Osteocyte (in vitro differentiated cells): ENCODE results near the gene CNTNAP2. TPM values are rescaled to one million over a fixed set of nuclear protein-coding genes. Genes with fewer than 3 reads are reported as not detected.

ENCODE experiments used
- DNase-seq: peaks from one replicate; pipeline ENCODE4 v3.0.0; 2021; ENCODE audit warnings: mixed read lengths; ENCODE audit not compliant: unreplicated experiment; ENCODE audit errors: extremely low spot score
- H3K27ac Mint-ChIP-seq: one replicate; pipeline ENCODE4 v1.8.0; 2021; ENCODE audit warnings: mild to moderate bottlenecking, mixed read lengths; ENCODE audit not compliant: unreplicated experiment
- H3K27me3 Mint-ChIP-seq: one replicate; pipeline ENCODE4 v1.8.0; 2021; ENCODE audit warnings: mixed read lengths; ENCODE audit not compliant: unreplicated experiment
- H3K36me3 Mint-ChIP-seq: one replicate; pipeline ENCODE4 v1.8.0; 2021; ENCODE audit warnings: mixed read lengths; ENCODE audit not compliant: unreplicated experiment
- H3K4me1 Mint-ChIP-seq: one replicate; pipeline ENCODE4 v1.8.0; 2021; ENCODE audit warnings: mixed read lengths; ENCODE audit not compliant: unreplicated experiment
- H3K4me3 Mint-ChIP-seq: one replicate; pipeline ENCODE4 v1.8.0; 2021; ENCODE audit warnings: mild to moderate bottlenecking, moderate library complexity, mixed read lengths; ENCODE audit not compliant: unreplicated experiment
- H3K9me3 Mint-ChIP-seq: one replicate; pipeline ENCODE4 v1.8.0; 2021; ENCODE audit warnings: mixed read lengths; ENCODE audit not compliant: unreplicated experiment
- total RNA-seq: library from RNA; stranded (reverse); gene quantifications from 2 replicates; pipeline ENCODE4 v1.2.1, GENCODE V29; 2021
- TF ChIP-seq, protein P1 (sequence below): fragments of 200-600 bp; sonication (generic); IDR thresholded peaks from 2 replicates; pipeline ENCODE4 v1.5.0; 2021; ENCODE audit warnings: antibody characterized with exemption, mild to moderate bottlenecking, moderate library complexity

CNTNAP2 gene
- total RNA-seq, 1 donor from 2014 or later = 1.4 TPM

DNA sequence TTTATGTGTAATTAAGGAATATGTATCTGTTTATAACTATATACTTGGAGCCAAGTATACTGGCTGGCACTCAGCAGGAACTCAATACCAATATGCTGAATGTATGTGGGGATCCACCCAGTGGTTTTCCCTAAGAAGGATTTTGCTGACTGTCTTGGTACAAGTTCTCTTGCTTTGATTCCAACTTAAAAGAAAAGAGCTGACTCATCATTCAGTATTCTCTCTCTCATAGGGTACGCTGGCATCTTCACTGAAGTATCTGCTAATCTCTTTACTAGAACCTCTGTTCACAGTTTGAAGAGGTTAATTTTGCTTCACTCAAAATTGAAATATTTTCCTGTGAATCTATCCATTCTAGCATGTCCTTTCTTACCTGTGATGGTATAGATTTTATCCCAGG, 1044.8 kb downstream of the CNTNAP2 start:
- H3K4me3 Mint-ChIP-seq = no peak overlapping the region
- no peak overlapping the region for H3K27ac Mint-ChIP-seq
- H3K36me3 Mint-ChIP-seq = no peaks in the 10 kb centered on the region
- TF ChIP-seq, protein P1, sequence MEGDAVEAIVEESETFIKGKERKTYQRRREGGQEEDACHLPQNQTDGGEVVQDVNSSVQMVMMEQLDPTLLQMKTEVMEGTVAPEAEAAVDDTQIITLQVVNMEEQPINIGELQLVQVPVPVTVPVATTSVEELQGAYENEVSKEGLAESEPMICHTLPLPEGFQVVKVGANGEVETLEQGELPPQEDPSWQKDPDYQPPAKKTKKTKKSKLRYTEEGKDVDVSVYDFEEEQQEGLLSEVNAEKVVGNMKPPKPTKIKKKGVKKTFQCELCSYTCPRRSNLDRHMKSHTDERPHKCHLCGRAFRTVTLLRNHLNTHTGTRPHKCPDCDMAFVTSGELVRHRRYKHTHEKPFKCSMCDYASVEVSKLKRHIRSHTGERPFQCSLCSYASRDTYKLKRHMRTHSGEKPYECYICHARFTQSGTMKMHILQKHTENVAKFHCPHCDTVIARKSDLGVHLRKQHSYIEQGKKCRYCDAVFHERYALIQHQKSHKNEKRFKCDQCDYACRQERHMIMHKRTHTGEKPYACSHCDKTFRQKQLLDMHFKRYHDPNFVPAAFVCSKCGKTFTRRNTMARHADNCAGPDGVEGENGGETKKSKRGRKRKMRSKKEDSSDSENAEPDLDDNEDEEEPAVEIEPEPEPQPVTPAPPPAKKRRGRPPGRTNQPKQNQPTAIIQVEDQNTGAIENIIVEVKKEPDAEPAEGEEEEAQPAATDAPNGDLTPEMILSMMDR = no peak
- H3K4me1 Mint-ChIP-seq = no peaks in the 10 kb centered on the region
- H3K27me3 Mint-ChIP-seq = peaks cover 2% of the 10 kb centered on the region
- H3K9me3 Mint-ChIP-seq = peaks cover 8% of the 10 kb centered on the region
- DNase-seq = no peak

DNA sequence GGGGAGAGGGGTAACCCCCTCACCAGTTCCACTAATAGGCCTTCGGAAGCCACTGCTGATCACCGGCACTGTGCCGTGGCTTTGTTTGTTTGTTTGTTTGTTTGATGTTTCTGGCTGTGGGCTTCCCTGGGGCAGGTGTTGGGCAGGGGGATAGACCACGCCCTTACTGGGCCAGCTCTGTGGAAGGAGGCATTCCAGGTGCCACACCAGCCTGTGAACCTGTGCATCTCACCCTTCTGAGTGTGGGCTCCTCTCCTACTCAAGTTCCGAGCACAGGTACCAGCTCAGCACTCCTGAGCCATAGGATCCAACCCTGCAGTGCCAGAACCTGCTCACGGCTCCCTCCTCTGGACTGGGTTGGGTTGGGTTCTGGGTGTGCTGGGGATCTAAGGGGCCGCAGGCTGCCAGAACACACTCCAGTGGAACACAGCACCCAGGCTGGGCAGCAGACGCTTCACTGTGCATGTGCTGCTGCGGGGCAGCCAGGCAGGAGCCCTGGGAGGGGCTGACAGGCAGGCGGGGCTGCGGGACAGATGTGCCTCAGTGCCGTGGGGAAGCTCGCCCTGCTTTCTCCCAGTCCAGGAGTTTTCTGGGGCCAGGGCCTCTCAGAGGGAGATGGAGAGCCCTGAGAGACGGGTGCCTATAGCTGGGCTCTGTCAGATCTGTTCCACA, 1053.9 kb downstream of the CNTNAP2 start:
- no peak overlapping the region for H3K27ac Mint-ChIP-seq
- H3K4me3 Mint-ChIP-seq = no peak overlapping the region
- no peaks in the 10 kb centered on the region for H3K27me3 Mint-ChIP-seq
- H3K9me3 Mint-ChIP-seq = peaks cover 9% of the 10 kb centered on the region
- TF ChIP-seq, protein P1 = no peak
- DNase-seq = no peak
- no peaks in the 10 kb centered on the region for H3K4me1 Mint-ChIP-seq
- no peaks in the 10 kb centered on the region for H3K36me3 Mint-ChIP-seq

DNA sequence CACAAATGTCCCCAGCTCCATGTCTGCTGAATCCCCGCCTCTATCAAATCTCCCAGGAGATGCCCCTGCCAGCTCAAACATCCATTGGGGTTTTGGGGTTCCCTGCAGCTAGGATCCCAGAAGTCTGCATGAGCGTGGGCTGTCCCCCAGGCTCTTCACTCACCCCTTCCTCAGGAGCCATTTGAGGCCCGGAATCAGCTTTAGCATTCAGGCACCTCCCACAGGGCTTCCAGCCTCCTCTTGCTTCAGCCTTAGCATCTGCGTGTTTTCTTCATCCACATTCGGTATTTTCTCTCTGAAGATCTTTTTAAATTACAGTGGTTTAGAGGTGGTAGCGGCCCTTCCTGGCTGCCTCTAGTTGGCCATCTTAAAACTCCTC, 1054.4 kb downstream of the CNTNAP2 start:
- H3K9me3 Mint-ChIP-seq = peaks cover 5% of the 10 kb centered on the region
- H3K4me1 Mint-ChIP-seq = no peaks in the 10 kb centered on the region
- no peaks in the 10 kb centered on the region for H3K27me3 Mint-ChIP-seq
- H3K4me3 Mint-ChIP-seq = no peak overlapping the region
- TF ChIP-seq, protein P1 = no peak
- H3K27ac Mint-ChIP-seq = no peak overlapping the region
- DNase-seq = no peak
- H3K36me3 Mint-ChIP-seq = no peaks in the 10 kb centered on the region

DNA sequence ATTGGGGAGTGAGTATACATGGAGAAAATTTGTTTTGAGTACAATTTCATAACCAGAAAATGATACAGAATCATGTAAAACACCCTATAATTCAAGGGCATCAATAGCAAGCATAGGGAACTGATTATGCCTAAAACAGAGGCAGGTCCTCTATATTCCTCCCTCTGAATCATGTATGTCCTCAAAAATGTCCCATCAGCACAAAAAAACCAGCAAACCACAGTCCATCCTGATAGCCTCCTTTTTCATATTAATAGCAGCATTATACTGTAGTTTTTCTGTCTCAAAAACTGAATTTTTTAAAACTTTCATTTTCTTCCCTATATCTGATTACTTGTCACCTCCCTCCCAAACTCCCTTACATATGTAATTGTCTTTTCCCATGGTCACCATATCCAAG, 1057.3 kb downstream of the CNTNAP2 start:
- Mint-ChIP-seq H3K27me3 (no peaks in the 10 kb centered on the region), H3K4me1 (no peaks in the 10 kb centered on the region), H3K36me3 (no peaks in the 10 kb centered on the region), H3K9me3 (no peaks in the 10 kb centered on the region), H3K27ac (no peak overlapping the region), H3K4me3 (no peak overlapping the region)
- no peak for DNase-seq
- TF ChIP-seq, protein P1 = no peak

DNA sequence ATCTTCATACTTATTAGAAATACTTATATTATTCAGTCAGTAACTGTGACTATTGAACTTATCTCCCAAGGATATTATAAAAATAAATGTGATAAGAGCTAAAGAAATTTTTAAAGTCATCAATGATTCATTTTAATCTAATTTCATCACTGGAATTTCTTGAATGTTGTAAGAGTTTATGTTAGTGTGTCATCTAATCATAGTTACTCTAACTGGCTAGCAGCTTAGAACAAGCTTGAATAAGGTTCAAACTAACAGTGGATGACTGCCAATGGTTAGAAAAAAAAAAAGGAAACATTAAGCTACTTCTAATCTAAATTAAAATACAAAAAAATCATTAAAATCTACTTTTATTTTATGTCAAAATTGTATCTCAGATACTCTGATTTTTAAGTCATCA, 1066.3 kb downstream of the CNTNAP2 start:
- no peaks in the 10 kb centered on the region for H3K27me3 Mint-ChIP-seq
- H3K36me3 Mint-ChIP-seq = no peaks in the 10 kb centered on the region
- no peak overlapping the region for H3K27ac Mint-ChIP-seq
- TF ChIP-seq, protein P1 = no peak
- H3K9me3 Mint-ChIP-seq = no peaks in the 10 kb centered on the region
- H3K4me3 Mint-ChIP-seq = no peak overlapping the region
- no peak for DNase-seq
- H3K4me1 Mint-ChIP-seq = peaks cover 3% of the 10 kb centered on the region
